Peyer's patch (tissue), 4 donors: ENCODE results near the gene SLCO3A1.

Source experiments
- POLR2A ChIP-seq, 2 donors: fragments of 450-650 bp; IDR thresholded peaks; one replicate each; pipeline ENCODE4 v1.5.1; 2017; ENCODE audit warnings: antibody characterized with exemption in 2 of 2, mild to moderate bottlenecking in 2 of 2, moderate library complexity in 2 of 2
- TF ChIP-seq, protein P1 (sequence below), 6 experiments: fragments of 450-650 bp in 4 of 6; fragments of 200-600 bp in 2 of 6; sonication (generic) in 1 of 6; IDR thresholded peaks; one replicate each; pipeline ENCODE4 v1.5.1; 2017 to 2019; ENCODE audit warnings: antibody characterized with exemption in 6 of 6, mild to moderate bottlenecking in 3 of 6, moderate library complexity in 1 of 6

GRCh38 chr15:92111291-92111690, 257.8 kb downstream of the SLCO3A1 start:
- TF ChIP-seq, protein P1, sequence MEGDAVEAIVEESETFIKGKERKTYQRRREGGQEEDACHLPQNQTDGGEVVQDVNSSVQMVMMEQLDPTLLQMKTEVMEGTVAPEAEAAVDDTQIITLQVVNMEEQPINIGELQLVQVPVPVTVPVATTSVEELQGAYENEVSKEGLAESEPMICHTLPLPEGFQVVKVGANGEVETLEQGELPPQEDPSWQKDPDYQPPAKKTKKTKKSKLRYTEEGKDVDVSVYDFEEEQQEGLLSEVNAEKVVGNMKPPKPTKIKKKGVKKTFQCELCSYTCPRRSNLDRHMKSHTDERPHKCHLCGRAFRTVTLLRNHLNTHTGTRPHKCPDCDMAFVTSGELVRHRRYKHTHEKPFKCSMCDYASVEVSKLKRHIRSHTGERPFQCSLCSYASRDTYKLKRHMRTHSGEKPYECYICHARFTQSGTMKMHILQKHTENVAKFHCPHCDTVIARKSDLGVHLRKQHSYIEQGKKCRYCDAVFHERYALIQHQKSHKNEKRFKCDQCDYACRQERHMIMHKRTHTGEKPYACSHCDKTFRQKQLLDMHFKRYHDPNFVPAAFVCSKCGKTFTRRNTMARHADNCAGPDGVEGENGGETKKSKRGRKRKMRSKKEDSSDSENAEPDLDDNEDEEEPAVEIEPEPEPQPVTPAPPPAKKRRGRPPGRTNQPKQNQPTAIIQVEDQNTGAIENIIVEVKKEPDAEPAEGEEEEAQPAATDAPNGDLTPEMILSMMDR (IDR thresholded peaks at IDR 0.05) = no peak
- TF ChIP-seq POLR2A (IDR thresholded peaks at IDR 0.05) = no peak
